ENCODE data around the gene ATXN10. TPM values are rescaled to one million over a fixed set of nuclear protein-coding genes. Genes with fewer than 3 reads are reported as not detected.

The ATXN10 gene
- total and polyA plus RNA-seq, 2 of the 8 experiments (the other 6 are each of a cell fraction or from before 2014, with no cell fraction given) = 134 to 210 TPM

- Histone ChIP-seq H3K79me1 (ENCODE audit: low read depth, low read length) (no peaks in the 10 kb centered on the region), H2BK20ac (ENCODE audit: low read length) (no peak overlapping the region), H3K4me2 (ENCODE audit: insufficient read depth in 1 of 2, low read depth in 2 of 2, low read length in 2 of 2) (no peak overlapping the region), H2BK12ac (ENCODE audit: low read depth, low read length) (no peak overlapping the region), H2BK15ac (ENCODE audit: low read length) (no peak overlapping the region), H3K27ac (ENCODE audit: low read depth, low read length) (no peak overlapping the region), H4K8ac (ENCODE audit: extremely low read depth, insufficient read depth, low read length) (no peak overlapping the region), H3K18ac (ENCODE audit: extremely low read depth, low read length) (no peak overlapping the region), H4K20me1 (replicated peaks in 1 of 2; ENCODE audit: control insufficient read depth in 1 of 2, insufficient read depth in 2 of 2, low read length in 2 of 2) (no peaks in the 10 kb centered on the region), H3K4ac (replicated peaks; ENCODE audit: insufficient read length, low read depth, low read length) (no peak overlapping the region), H3K56ac (replicated peaks; ENCODE audit: insufficient read length, low read depth, low read length) (no peak overlapping the region), H3K14ac (ENCODE audit: insufficient read length) (no peak overlapping the region), H3K23me2 (ENCODE audit: low read depth, low read length) (no peaks in the 10 kb centered on the region), H3K9ac (replicated peaks in 1 of 4; ENCODE audit: extremely low read depth in 1 of 4, low read depth in 3 of 4, low read length in 3 of 4) (no peak overlapping the region), H2AK5ac (ENCODE audit: low read depth, low read length) (no peak overlapping the region), H2BK5ac (ENCODE audit: low read depth, low read length) (no peak overlapping the region), H3K36me3 (ENCODE audit: control insufficient read depth in 2 of 4, insufficient read depth in 4 of 4, low read length in 3 of 4) (no peaks in the 10 kb centered on the region), H4K91ac (replicated peaks; ENCODE audit: insufficient read length, low read length) (no peak overlapping the region), H2BK120ac (replicated peaks; ENCODE audit: low read depth, low read length) (no peak overlapping the region), H2AFZ (ENCODE audit: low read length) (no peak overlapping the region), H4K5ac (ENCODE audit: insufficient read length, low read depth, low read length) (no peak overlapping the region), H3K79me2 (ENCODE audit: control insufficient read depth in 1 of 2, insufficient read depth in 2 of 2, low read length in 2 of 2) (no peaks in the 10 kb centered on the region), H3K4me3 (ENCODE audit: extremely low read depth in 1 of 4, insufficient read depth in 2 of 4, low read depth in 3 of 4, low read length in 4 of 4) (no peak overlapping the region), H3K27me3 (replicated peaks in 1 of 4; ENCODE audit: control insufficient read depth in 3 of 4, extremely low read depth in 1 of 4, insufficient read depth in 3 of 4, low read length in 3 of 4) (peaks cover 0 to 2% (median 0%) of the 10 kb centered on the region in 4 experiments; a peak in 1 of 7 replicates), H3K23ac (ENCODE audit: insufficient read length) (no peak overlapping the region), H3K4me1 (replicated peaks in 1 of 4; ENCODE audit: control insufficient read depth in 3 of 4, insufficient read depth in 4 of 4, low read length in 3 of 4) (no peaks in the 10 kb centered on the region), H3K9me3 (ENCODE audit: insufficient read depth in 2 of 2, low read depth in 1 of 2, low read length in 1 of 2) (no peaks in the 10 kb centered on the region)
- ChIA-PET CTCF (ENCODE audit: partially characterized antibody) (interaction anchor here (0.7 to 1.8 kb wide), 3 partner anchors 9 to 14 kb away, joined by 3 to 8 read pairs (median 8); no protein-coding TSS in a partner anchor), POLR2A (ENCODE audit: partially characterized antibody) (interaction anchor here (1.3 kb wide), 1 partner anchor 18 kb away, joined by 3 read pairs; no protein-coding TSS in a partner anchor)
- DNase-seq (ENCODE audit: low read depth in 1 of 2, low spot score in 2 of 2) (no peak), FAIRE-seq (no peak)
- WGBS, 2 experiments (ENCODE audit: extremely low coverage in 1 of 2, insufficient coverage in 1 of 2, insufficient read length in 1 of 2, insufficient replicate concordance in 2 of 2, low coverage in 1 of 2, low lambda C conversion rate in 2 of 2, missing lambda C conversion rate in 1 of 2) = 86% methylated on average over 2 of the region's 2 CpGs; no CpG with 5 or more reads in 1 of the 2 experiments
- no peak for TF ChIP-seq EZH2 (IDR thresholded peaks at IDR 0.05; ENCODE audit: low read depth, low read length, severe bottlenecking)
- TF ChIP-seq KDM5A (IDR thresholded peaks at IDR 0.05; ENCODE audit: low read length) = no peak
These were observed 15.1 kb upstream of the ATXN10 start for GRCh38 chr22:45656577-45656976.

Measured in H1 (cell line).